Measurements from ENCODE around the gene CSTF3.
"Not testable (repeated sequence)": the region's sequence is repeated elsewhere in the genome, so short reads cannot be mapped to it uniquely, and the experiment has no call there.

CSTF3 gene

GRCh38 chr11:33160136-33160535 is 1.1 kb downstream of the CSTF3 start:
- DNase-seq (ENCODE audit: low read depth), result peak; percentile 26

- not testable (repeated sequence) for DNase-seq (ENCODE audit: low read depth)
Observed at GRCh38 chr11:33159378-33159867, 1.9 kb downstream of the CSTF3 start.

DNA sequence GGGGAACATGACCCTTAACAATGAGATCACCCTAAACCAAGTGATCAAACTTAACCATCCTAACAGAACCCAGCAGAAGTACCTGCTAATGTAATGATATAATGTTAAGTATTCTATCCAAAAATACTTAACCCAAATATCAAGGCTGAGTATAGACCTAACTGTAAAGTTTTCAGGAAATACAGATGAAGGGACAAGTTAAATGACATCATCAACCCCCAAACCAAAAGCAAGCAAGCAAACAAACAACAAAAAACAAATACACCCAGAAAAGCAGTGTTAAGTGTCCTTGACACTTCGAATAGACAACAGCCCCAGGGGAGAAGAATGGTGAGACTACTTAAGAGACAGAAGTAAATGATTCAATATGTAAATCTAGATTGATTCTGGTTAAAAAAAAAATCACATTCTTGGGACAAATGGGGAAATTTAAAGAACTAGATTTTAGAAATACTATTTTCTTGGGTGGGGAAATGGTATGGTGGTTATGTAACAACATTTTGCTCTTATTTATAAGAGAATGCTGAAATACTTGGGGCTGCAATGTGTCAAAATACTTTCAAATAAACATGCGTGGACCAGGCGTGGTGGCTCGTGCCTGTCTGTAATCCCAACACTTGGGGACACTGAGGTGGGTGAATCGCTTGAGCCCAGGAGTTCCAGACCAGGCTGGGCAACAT is 2.5 kb downstream of the CSTF3 start:
- DNase-seq (ENCODE audit: low read depth), result no peak

DNA sequence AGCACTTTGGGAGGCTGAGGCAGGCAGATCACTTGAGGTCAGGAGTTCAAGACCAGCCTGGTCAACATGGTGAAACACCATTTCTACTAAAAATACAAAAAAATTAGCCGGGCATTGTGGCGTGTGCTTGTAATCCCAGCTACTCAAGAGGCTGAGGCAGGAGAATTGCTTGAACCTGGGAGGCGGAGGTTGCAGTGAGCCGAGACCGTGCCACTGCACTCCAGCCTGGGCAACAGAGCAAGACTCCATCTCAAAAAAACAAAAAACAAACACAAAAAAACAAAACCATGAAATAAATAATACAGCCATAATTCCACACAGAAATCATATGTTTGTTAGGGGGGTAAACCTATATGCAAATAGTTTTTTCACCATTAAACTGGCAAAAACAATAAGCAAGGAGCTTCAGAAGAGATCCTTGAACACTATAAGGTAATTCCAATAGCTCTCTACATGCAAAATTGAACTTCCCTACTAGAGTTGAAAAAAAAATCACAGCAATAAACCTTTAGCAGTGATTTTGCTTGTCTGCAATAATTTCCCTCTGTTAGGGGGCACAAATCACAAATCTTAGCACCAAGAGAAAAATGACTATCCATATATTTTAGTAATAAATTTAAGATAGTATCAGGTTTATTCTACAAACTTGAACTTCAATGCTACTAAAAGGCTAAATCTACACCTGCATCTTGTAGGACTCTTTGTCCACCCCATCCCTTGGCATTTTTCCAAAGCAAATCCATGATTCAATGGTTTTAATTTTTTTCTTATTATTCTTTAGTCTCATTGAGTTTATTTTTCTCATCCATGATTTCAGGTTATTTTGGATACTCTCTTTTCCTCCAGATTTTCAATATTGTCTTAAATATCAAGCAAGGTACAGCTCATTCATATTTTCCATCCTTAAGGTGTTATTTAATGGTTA is 3.9 kb downstream of the CSTF3 start:
- no peak for DNase-seq (ENCODE audit: low read depth)

DNA sequence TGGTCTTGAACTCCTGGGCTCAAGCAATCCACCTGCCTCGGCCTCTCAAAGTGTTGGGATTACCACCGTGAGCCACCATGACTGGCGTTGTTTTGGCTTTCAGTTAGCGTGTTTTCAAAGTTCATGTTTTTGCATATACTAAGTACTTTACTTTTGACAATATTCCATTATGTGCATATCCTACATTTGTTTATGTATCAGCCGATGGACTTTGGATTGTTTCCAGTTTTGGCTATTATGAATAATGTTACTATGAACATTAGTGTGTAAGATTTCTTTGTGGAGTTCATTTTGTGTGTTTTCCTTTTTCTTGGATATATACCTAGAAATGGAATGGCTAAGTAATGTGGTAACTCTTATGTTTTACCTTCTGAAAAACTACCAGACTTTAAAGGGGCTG is 9.9 kb downstream of the CSTF3 start:
- DNase-seq (ENCODE audit: low read depth), result no peak

DNA sequence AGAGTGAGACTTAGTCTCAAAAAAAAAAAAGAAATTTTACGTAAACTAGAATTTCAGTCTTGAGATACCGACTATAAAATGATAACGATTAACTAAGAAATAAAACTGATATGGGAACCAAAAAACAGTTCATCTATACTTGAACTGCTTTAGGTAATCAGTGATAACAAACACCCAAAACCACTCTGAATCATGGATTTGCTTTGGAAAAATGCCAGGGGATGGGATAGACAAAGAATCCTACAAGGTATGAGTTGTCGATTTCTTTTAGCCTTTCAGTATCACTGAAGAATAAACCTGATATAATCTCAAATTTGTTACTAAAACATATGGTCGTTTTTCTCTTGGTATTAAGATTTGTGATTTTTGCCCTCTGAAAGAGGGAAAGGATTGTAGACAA is 13.7 kb downstream of the CSTF3 start:
- DNase-seq (ENCODE audit: low read depth), result no peak

DNA sequence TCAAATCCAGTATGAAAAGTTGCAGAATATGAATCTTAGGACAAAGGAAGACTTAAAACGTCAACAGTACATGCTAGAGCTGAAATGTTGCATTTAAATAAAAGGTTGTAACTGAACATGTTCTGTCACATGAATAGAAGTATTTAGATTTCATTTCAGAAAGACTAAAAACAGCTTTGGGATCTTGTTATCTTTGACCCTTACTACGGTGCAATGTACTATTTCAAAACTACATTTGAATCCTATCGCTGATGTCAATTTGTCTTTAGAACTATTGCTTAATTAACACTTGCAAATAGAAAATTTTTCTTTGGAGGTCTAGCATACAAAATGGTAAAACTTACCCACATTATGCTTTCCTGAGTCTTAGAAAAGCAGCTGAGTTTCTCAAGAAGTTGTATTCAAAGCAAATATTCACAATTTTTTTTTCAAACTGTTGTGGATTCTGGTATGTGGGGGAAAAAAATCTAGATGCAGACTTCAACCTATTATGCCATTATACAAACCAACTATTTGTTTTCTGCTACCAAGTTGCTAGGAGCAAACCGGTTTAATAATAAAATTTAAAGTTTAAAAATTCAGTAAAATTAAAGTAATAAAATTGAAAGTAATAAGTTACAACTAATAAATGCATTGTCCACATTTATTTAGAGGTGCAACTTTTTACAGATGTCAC is 25.4 kb downstream of the CSTF3 start:
- DNase-seq (ENCODE audit: low read depth), result no peak

GRCh38 chr11:33135216-33135615 is 26.1 kb downstream of the CSTF3 start:
- DNase-seq (ENCODE audit: low read depth), result peak; percentile 75

GRCh38 chr11:33134276-33134675 is 27.0 kb downstream of the CSTF3 start:
- no peak for DNase-seq (ENCODE audit: low read depth)

GRCh38 chr11:33133761-33134160 is 27.5 kb downstream of the CSTF3 start:
- DNase-seq (ENCODE audit: low read depth), result no peak

- DNase-seq (ENCODE audit: low read depth), result no peak
Observed at GRCh38 chr11:33132510-33132909, 28.8 kb downstream of the CSTF3 start.

GRCh38 chr11:33128739-33129138 is 32.5 kb downstream of the CSTF3 start:
- no peak for DNase-seq (ENCODE audit: low read depth)

GRCh38 chr11:33125611-33126010 is 35.7 kb downstream of the CSTF3 start:
- no peak for DNase-seq (ENCODE audit: low read depth)

- no peak for DNase-seq (ENCODE audit: low read depth)
Observed at GRCh38 chr11:33125025-33125424, 36.3 kb downstream of the CSTF3 start.

GRCh38 chr11:33122696-33123095 is 38.6 kb downstream of the CSTF3 start:
- not testable (repeated sequence) for DNase-seq (ENCODE audit: low read depth)

- DNase-seq (ENCODE audit: low read depth), result no peak
Observed at GRCh38 chr11:33116535-33116934, 44.7 kb downstream of the CSTF3 start.

GRCh38 chr11:33110083-33110482 is 51.2 kb downstream of the CSTF3 start:
- DNase-seq (ENCODE audit: low read depth), result no peak

GRCh38 chr11:33109294-33109895 is 51.9 kb downstream of the CSTF3 start:
- no peak for DNase-seq (ENCODE audit: low read depth)

DNA sequence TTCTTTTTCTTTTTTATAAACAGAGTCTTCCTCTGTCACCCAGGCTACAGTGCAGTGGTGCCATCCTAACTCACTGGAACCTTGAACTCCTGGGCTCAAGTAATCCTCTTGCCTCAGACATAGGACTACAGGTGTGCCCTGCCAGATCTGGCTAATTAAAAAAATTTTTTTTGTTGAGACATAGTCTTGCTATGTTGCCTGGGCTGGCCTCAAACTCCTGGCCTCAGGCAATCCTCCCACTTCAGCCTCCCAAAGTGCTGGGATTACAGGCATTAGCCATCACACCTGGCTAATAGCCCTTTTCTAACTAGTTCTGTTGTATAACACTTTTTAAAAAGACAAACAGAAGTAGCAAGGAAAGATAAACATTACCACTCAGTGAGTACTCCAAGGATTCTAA is 57.4 kb downstream of the CSTF3 start:
- no peak for DNase-seq (ENCODE audit: low read depth)

DNA sequence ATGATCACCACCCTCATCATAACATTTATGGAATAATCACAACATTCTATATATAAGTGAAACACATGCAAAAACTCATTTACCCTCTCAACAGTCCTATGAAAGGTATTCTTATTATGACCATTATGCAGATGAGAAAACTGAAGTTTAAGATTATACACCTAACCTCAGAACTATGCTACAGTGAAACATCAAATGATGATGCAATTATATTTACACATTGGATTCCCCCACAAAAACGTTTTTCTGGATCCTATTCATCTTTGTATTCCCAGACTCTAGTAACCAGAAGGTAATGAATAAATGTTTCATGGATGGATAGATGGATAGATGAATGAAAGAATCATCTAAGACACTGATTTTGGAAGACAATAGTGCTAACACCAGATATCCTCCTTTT is 67.1 kb downstream of the CSTF3 start:
- no peak for DNase-seq (ENCODE audit: low read depth)

- no peak for DNase-seq (ENCODE audit: low read depth)
Observed at GRCh38 chr11:33089776-33090175, 71.5 kb downstream of the CSTF3 start.

DNA sequence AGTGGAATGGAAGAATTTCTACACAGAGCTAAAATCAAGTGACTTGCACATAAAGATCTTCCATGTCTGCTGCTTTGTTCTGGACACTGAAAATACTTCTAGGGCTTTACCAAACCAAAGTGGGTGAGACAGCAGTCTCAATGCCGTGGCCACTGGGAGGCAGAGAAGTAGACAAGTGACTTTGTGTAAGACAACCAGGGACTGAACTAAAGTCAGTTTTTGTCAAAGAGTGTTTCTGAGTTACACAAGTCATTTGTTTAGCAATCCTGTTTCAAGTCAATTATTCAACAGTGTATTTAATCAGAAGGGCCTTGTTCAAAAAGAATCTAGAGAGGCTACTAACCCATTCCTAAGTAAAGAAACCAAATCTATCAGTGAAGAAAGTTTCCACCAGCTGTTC is 75.3 kb downstream of the CSTF3 start:
- DNase-seq (ENCODE audit: low read depth), result no peak

Measured in fibroblast of the conjunctiva (primary cell).